H9 (cell line): Measurements from ENCODE around the gene SIGLEC1. TPM values are rescaled to one million over a fixed set of nuclear protein-coding genes. Genes with fewer than 3 reads are reported as not detected.

Experiments used
- DNase-seq: peaks from one replicate; pipeline ENCODE4 v3.0.0-alpha.2; 2017
- H2AFZ ChIP-seq: one replicate; pipeline ENCODE4 v1.6.1; 2013; ENCODE audit warnings: mild to moderate bottlenecking, low read length, control low read depth, moderate library complexity
- H2AK5ac ChIP-seq: 2 replicates; pipeline ENCODE4 v1.6.1; 2013; ENCODE audit warnings: low read length, control low read depth, mixed read lengths; ENCODE audit not compliant: insufficient read length
- H2BK120ac ChIP-seq: one replicate; pipeline ENCODE4 v1.6.1; 2013; ENCODE audit warnings: low read depth, mild to moderate bottlenecking, low read length, control low read depth, inconsistent platforms; ENCODE audit not compliant: poor library complexity, severe bottlenecking
- H2BK12ac ChIP-seq: 2 replicates; pipeline ENCODE4 v1.6.1; 2013; ENCODE audit warnings: low read length, control low read depth, mixed read lengths, low read depth; ENCODE audit not compliant: insufficient read length
- H2BK15ac ChIP-seq: 2 replicates; pipeline ENCODE4 v1.6.1; 2013; ENCODE audit warnings: low read depth, low read length, control low read depth
- H2BK20ac ChIP-seq: one replicate; pipeline ENCODE4 v1.6.1; 2013; ENCODE audit warnings: low read depth, mild to moderate bottlenecking, low read length, control low read depth, inconsistent platforms; ENCODE audit not compliant: poor library complexity, severe bottlenecking
- H2BK5ac ChIP-seq: 2 replicates; pipeline ENCODE4 v1.6.1; 2013; ENCODE audit warnings: low read length, control low read depth, mixed read lengths; ENCODE audit not compliant: insufficient read length
- H3K14ac ChIP-seq: 2 replicates; pipeline ENCODE4 v1.6.1; 2013; ENCODE audit warnings: low read length, control low read depth; ENCODE audit not compliant: insufficient read depth
- H3K18ac ChIP-seq: 2 replicates; pipeline ENCODE4 v1.6.1; 2013; ENCODE audit warnings: low read depth, mild to moderate bottlenecking, mixed read lengths, low read length, control low read depth; ENCODE audit not compliant: insufficient read length
- H3K23ac ChIP-seq: 2 replicates; pipeline ENCODE4 v1.6.1; 2013; ENCODE audit warnings: low read length, control low read depth, mixed read lengths, low read depth; ENCODE audit not compliant: insufficient read length
- H3K23me2 ChIP-seq: 2 replicates; pipeline ENCODE4 v1.6.1; 2013; ENCODE audit warnings: low read depth, mild to moderate bottlenecking, mixed read lengths, low read length, control low read depth; ENCODE audit not compliant: insufficient read length, poor library complexity, severe bottlenecking
- H3K27ac ChIP-seq: 2 replicates; pipeline ENCODE4 v1.5.1; 2013; ENCODE audit warnings: low read length, control low read depth, mixed read lengths, low read depth; ENCODE audit not compliant: insufficient read length
- H3K27me3 ChIP-seq: 2 replicates; pipeline ENCODE4 v1.6.1; 2013; ENCODE audit warnings: low read length, control low read depth, inconsistent platforms; ENCODE audit not compliant: insufficient read depth
- H3K4ac ChIP-seq: 2 replicates; pipeline ENCODE4 v1.6.1; 2013; ENCODE audit warnings: low read depth, mild to moderate bottlenecking, control low read depth, inconsistent platforms, low read length, moderate library complexity
- H3K4me1 ChIP-seq: 2 replicates; pipeline ENCODE4 v1.6.1; 2013; ENCODE audit warnings: low read length, control low read depth, inconsistent platforms; ENCODE audit not compliant: insufficient read depth
- H3K4me2 ChIP-seq: 2 replicates; pipeline ENCODE4 v1.6.1; 2013; ENCODE audit warnings: low read length, control low read depth, mixed read lengths; ENCODE audit not compliant: insufficient read length, insufficient read depth
- H3K56ac ChIP-seq: 2 replicates; pipeline ENCODE4 v1.6.1; 2013; ENCODE audit warnings: low read depth, mild to moderate bottlenecking, mixed read lengths, low read length, control low read depth; ENCODE audit not compliant: insufficient read length
- H3K79me1 ChIP-seq: 2 replicates; pipeline ENCODE4 v1.6.1; 2013; ENCODE audit warnings: low read depth, mild to moderate bottlenecking, moderate library complexity, low read length, control low read depth, inconsistent platforms; ENCODE audit not compliant: insufficient read depth, poor library complexity, severe bottlenecking
- H3K79me2 ChIP-seq: 2 replicates; pipeline ENCODE4 v1.6.1; 2013; ENCODE audit warnings: low read length, control low read depth, inconsistent platforms; ENCODE audit not compliant: insufficient read depth
- H3K9ac ChIP-seq: 2 replicates; pipeline ENCODE4 v1.6.1; 2013; ENCODE audit warnings: low read length, control low read depth, mixed read lengths; ENCODE audit not compliant: insufficient read length; ENCODE audit errors: extremely low read depth
- H3K9me3 ChIP-seq: one replicate; pipeline ENCODE4 v1.6.1; 2013; ENCODE audit warnings: low read depth, low read length, inconsistent platforms; ENCODE audit not compliant: control insufficient read depth
- H3T11ph ChIP-seq: one replicate; pipeline ENCODE4 v1.6.1; 2013; ENCODE audit warnings: mild to moderate bottlenecking, low read length, control low read depth, inconsistent platforms
- H4K20me1 ChIP-seq: one replicate; pipeline ENCODE4 v1.6.1; 2013; ENCODE audit not compliant: control insufficient read depth, insufficient read length, insufficient read depth
- H4K5ac ChIP-seq: 2 replicates; pipeline ENCODE4 v1.6.1; 2013; ENCODE audit warnings: low read depth, mild to moderate bottlenecking, mixed read lengths, low read length, control low read depth; ENCODE audit not compliant: insufficient read length
- H4K8ac ChIP-seq: replicated peaks from 2 replicates; pipeline ENCODE4 v1.6.1; 2013; ENCODE audit warnings: low read length, control low read depth, mixed read lengths, low read depth; ENCODE audit not compliant: insufficient read length
- H4K91ac ChIP-seq: 2 replicates; pipeline ENCODE4 v1.6.1; 2013; ENCODE audit warnings: low read depth, mild to moderate bottlenecking, moderate library complexity, mixed read lengths, low read length, control low read depth; ENCODE audit not compliant: insufficient read length
- H3K27ac Mint-ChIP-seq, 3 experiments: 2 replicates in 2 of 3; 3 replicates in 1 of 3; pipeline ENCODE4 v1.8.0; 2020 to 2021; ENCODE audit warnings: mixed read lengths in 3 of 3, mild to moderate bottlenecking in 1 of 3, moderate library complexity in 1 of 3
- H3K27me3 Mint-ChIP-seq: 2 replicates; pipeline ENCODE4 v1.8.0; 2021; ENCODE audit warnings: low read depth, mild to moderate bottlenecking, moderate library complexity, mixed read lengths
- H3K36me3 Mint-ChIP-seq, 3 experiments: 2 replicates in 2 of 3; 3 replicates in 1 of 3; pipeline ENCODE4 v1.8.0; 2020 to 2021; ENCODE audit warnings: low read depth in 3 of 3, mixed read lengths in 3 of 3; ENCODE audit not compliant: insufficient read depth in 1 of 3
- H3K4me1 Mint-ChIP-seq, 2 experiments: 2 replicates each; pipeline ENCODE4 v1.8.0; 2020; ENCODE audit warnings: mixed read lengths in 2 of 2
- H3K4me3 Mint-ChIP-seq, 2 experiments: 2 replicates in 1 of 2; 3 replicates in 1 of 2; pipeline ENCODE4 v1.8.0; 2020 to 2021; ENCODE audit warnings: mild to moderate bottlenecking in 2 of 2, mixed read lengths in 2 of 2, moderate library complexity in 1 of 2
- H3K9me3 Mint-ChIP-seq, 2 experiments: 2 replicates in 1 of 2; 3 replicates in 1 of 2; pipeline ENCODE4 v1.8.0; 2020; ENCODE audit warnings: mild to moderate bottlenecking in 2 of 2, mixed read lengths in 2 of 2, moderate library complexity in 1 of 2
- WGBS: extraction: QIAGEN DNeasy Blood & Tissue Kit; methylation state at CpG from one replicate; pipeline ENCODE4 v1.1.7; 2013; ENCODE audit warnings: missing lambda C conversion rate, low lambda C conversion rate, mixed read lengths; ENCODE audit not compliant: insufficient read length; ENCODE audit errors: extremely low coverage; 5-methylcytosine and 5-hydroxymethylcytosine counted together
- total RNA-seq: library from RNA; stranded (reverse); gene quantifications from 2 replicates; pipeline ENCODE4 v1.2.1, GENCODE V29; 2021
- TF ChIP-seq, protein P1 (sequence below): fragments of 200-600 bp; sonication (generic); conservative IDR thresholded peaks from 3 replicates; pipeline ENCODE4 v1.8.0; 2021; ENCODE audit warnings: antibody characterized with exemption, mild to moderate bottlenecking

SIGLEC1 gene
- total RNA-seq, 1 experiment from 2014 or later: not detected

DNA sequence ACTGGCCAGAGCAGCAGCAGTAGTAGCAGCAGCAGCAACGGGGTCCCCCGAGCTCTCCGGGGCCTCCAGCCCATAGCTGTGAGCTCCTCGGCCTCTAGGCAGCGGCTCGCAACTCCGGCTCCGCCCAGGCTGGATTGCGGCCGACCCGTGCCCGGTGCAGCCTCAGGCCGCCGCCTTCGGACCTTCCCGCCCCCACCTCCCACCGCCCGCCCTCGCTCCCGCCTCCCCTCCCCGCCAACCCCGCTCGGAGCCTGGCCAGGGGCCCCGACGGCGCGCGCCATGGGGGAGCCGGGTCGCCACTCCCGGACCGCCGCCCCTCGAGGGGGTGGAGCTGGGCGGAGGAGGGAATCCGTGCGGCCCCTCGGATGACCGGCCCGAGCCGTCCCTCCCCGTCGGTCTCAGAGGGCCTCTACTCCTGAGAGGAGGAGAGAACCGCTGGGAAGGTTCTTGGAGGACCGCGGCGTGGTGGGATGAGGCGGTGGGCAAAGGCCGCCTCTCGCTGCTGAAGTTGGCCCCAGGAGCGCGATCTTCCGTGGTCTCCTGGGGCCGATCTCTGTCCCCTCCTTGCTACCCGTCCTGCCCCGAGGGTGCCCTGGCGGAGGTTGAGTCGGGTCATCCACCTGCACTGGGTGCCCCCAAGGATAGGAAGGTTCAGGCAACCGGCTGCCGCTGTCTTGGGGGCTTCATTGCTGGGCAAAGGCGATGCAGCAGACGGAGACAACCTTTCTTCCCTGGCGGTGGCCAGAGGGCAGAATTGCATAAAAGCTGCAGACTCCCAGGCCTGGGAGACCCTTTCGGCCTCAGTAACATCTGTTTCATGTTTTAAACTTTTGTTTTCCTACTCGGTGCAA is 30.2 kb downstream of the SIGLEC1 start, which contains the start of gene ADAM33:
TSS of gene ADAM33 (minus strand) at position 80 of the 851 bp plus-strand sequence. CDS start at position 74, 6 bp downstream.
- H2AK5ac ChIP-seq: no peak within 1 kb of the TSS
- Mint-ChIP-seq H3K27me3 (peaks cover 54% of the 10 kb centered on the region), H3K4me3 (peak within 1 kb of the TSS; percentile 57 to 84), H3K36me3 (no peaks in the 10 kb centered on the region), H3K9me3 (no peaks in the 10 kb centered on the region; a peak in 1 of 5 replicates), H3K27ac (no peak within 1 kb of the TSS), H3K4me1 (peaks cover 20 to 35% of the 10 kb centered on the region in 2 experiments)
- H4K20me1 ChIP-seq: no peaks in the 10 kb centered on the region
- peak within 1 kb of the TSS; percentile 84 for H3K4me2 ChIP-seq
- H3K4me1 ChIP-seq: peaks cover 4% of the 10 kb centered on the region; the same call in 1 of the 2 replicates
- H3K23me2 ChIP-seq: peaks cover 13% of the 10 kb centered on the region
- H4K5ac ChIP-seq: no peak within 1 kb of the TSS
- peak; percentile 56 for DNase-seq
- H3K18ac ChIP-seq: no peak within 1 kb of the TSS
- H3K14ac ChIP-seq: peak within 1 kb of the TSS; percentile 69
- peak within 1 kb of the TSS; percentile 56 for H2AFZ ChIP-seq
- no peak within 1 kb of the TSS for H2BK20ac ChIP-seq
- no peak within 1 kb of the TSS for H3K9ac ChIP-seq
- H3K4ac ChIP-seq: no peak within 1 kb of the TSS
- H2BK12ac ChIP-seq: no peak within 1 kb of the TSS
- H3K79me1 ChIP-seq: no peaks in the 10 kb centered on the region
- no peak within 1 kb of the TSS for H3T11ph ChIP-seq
- H3K23ac ChIP-seq: no peak within 1 kb of the TSS
- no peak within 1 kb of the TSS for H3K56ac ChIP-seq
- TF ChIP-seq, protein P1, sequence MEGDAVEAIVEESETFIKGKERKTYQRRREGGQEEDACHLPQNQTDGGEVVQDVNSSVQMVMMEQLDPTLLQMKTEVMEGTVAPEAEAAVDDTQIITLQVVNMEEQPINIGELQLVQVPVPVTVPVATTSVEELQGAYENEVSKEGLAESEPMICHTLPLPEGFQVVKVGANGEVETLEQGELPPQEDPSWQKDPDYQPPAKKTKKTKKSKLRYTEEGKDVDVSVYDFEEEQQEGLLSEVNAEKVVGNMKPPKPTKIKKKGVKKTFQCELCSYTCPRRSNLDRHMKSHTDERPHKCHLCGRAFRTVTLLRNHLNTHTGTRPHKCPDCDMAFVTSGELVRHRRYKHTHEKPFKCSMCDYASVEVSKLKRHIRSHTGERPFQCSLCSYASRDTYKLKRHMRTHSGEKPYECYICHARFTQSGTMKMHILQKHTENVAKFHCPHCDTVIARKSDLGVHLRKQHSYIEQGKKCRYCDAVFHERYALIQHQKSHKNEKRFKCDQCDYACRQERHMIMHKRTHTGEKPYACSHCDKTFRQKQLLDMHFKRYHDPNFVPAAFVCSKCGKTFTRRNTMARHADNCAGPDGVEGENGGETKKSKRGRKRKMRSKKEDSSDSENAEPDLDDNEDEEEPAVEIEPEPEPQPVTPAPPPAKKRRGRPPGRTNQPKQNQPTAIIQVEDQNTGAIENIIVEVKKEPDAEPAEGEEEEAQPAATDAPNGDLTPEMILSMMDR: 0 out of 3 replicates have a peak, but pooled peaks have one; percentile 23
- H2BK15ac ChIP-seq: no peak within 1 kb of the TSS
- no peaks in the 10 kb centered on the region for H3K9me3 ChIP-seq
- whole genome bisulfite sequencing: no CpG with 5 or more reads among the region's 65 CpGs
- no peak within 1 kb of the TSS for H4K8ac ChIP-seq
- H4K91ac ChIP-seq: no peak within 1 kb of the TSS
- H3K79me2 ChIP-seq: no peaks in the 10 kb centered on the region
- H2BK5ac ChIP-seq: no peak within 1 kb of the TSS
- H2BK120ac ChIP-seq: no peak within 1 kb of the TSS
- no peaks in the 10 kb centered on the region; the same call in 1 of the 2 replicates for H3K27me3 ChIP-seq
- no peak within 1 kb of the TSS for H3K27ac ChIP-seq
